Measurements from ENCODE around the gene WDR76.
A peak's percentile ranks its signal among the peaks of the same experiment; 100 is the strongest.

Gene WDR76

DNA sequence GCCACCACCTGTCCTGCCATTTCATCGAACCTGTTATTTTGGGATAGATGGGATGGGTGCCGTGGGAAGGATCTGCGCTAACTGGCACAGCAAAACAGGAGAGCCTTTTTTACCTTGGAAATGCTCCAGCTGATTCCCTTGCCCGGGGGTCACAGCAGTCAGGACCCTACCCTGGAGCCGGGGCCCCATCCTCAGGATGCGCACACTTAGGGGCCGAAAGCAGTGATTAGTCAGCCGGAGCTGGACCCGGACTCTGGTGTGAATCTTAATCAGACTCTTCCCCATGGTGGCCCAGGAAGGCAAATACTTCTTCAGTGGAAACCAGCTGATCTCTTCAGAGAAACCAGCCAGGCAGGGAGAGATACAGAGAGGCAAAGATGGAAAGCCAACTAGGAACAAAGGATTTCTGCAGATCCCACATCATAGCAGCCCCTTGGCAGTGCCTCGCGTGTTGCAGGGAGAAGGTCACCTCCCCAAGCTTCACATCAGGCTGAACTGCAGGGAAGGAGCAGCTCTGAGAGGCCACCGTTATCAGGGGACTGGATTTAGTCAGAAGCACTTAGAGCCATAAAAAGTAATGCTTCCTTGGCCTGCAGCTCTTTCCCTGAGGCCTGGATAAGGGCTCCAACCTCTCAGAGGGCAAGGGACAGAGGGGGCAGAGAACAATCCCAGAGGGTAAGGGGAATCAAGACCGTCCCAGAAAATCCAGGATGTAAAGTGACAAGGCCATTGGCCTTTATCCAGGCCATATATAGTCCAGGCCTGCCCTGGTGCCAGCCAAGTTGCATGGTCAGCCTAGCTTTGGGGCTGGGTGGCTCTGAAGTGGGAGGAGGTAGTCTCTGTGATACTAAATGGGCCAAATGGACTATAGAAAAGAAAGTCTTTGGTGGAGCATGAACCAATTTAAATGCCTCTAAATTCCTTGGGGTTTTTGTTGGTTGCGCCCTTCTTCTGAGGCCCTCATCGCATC is 52.9 kb downstream of the WDR76 start:
- no peak for DNase-seq

DNA sequence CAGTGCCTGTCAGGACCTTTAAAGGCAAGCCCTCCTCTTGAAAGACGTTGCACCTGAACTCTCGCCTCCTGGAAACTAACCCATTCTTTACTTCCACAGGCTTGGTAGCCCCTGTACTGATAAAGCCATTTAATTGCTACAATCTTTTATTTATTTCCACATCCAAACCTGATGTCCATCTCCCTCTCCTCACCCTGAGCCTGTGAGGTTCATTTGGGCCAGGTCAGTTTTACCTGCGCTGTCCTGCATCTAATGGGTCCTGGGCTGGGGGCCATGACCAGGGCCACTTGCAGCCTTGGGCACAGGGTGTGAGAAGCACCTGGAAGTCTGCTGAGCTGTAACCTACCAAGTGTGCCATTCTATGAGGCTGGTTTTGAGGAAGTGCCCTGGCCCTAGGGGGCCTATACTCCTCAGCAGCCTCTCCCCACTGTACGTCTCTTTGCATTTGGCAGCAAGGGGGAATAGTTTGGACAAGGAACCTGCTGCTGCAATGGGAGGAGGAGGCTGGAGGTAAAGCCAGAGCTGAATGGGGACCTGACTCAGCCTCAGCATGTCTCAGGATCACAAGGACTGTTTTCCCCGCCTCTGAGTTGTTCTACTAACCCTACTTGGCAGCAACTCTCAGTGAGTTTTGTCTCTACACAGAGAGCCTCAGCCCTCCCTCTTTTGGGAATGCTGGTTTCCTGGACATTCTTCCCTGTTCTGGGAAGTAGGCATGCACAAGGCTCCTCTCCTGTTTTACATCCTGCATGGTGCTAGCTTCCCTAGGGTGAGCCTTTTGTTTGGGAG is 53.8 kb downstream of the WDR76 start:
- DNase-seq: no peak

DNA sequence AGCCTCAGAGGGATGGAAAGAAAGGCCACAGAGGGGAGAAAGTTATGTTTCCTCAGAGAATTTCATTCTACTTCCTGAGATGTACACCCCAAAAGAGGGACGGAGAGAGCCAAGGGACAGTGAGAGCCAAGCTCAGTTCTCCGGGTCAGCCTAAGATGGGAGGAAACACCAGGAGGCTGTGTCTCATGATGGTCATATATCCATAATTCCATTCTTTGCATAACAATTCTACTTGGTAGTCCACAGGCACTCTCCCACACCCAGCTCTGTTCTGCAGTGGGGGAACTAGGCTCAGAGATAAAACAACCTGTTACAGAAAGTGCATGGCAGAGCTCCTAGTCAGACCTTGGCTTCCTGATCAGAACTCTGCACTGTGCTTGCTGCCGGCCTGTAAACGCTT is 54.4 kb downstream of the WDR76 start:
- no peak for DNase-seq

DNA sequence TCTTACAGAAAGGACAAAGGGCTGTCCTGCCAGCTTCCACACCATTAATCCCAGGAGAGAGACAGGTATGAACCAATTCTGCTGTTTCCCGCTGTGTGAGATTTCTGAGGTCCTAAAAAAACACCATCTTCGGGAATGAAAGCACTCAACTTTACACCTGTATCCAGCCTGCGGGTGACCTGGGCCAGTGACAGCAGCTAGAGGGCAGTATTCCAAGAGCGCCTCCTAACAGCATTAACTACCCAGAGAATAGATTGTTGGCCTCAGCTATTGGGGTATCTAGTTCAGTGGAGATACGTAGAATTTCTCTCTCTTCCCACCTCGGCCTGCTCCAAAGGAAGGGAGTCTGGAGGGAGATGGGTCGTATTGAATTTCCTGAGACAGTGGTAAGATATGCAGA is 55.1 kb downstream of the WDR76 start:
- DNase-seq: no peak

DNA sequence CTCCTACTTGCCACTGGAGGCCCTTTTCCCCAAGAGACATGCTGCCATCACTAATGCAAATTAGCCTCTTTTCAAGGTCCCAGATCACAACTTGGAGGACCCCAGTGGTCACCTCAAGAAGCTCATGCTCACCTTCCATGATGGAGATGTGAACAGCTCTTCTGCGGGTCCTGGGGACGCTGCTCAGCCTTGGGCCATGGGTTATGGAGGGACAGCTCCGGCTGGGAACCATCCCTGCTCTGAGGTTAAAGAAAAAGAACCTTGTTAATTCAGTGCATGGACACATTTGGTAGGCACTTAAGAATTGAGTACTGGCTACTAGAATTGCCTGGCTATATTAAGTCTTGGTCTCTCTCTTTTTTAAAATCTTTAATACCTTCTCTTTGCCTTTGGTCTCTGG is 56.8 kb downstream of the WDR76 start:
- DNase-seq: no peak

DNA sequence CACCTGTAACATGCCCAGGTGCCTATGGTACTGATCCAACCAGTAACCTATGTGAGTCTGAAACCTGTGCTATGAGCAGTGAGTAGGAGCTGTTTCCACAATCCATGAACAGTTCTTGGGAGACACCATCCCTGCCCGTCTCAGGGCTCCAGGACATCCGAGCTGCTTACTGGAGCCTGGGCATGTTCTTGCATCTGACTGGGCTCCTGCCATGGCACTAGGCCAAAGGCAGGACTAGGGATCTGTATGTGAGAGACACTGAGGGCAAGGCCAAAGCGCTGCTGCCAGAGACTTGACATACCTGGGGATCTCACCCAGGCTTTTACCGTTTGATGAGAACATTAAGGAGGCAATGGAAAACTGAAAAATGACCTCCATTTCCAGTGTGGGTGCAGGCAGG is 59.8 kb downstream of the WDR76 start:
- no peak for DNase-seq

DNA sequence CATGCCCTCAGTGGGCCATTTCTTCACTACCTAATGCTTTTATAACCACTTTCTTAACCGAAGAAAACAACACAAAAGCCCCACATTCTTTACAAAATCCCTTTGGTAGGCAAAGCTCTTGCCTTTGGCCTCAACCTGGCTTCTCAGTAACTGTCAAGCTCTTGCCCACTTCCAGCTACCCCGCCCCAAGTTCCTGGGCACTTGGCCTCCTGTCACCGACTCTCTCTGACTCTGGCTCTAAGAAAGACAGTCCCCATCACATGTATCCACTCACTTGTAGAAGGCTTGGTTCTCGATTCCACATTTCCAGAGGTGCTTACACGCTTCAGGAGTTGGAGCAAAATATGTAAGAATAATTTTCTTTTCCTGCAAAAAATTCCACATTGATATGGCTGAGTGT is 61.1 kb downstream of the WDR76 start:
- DNase-seq: no peak

DNA sequence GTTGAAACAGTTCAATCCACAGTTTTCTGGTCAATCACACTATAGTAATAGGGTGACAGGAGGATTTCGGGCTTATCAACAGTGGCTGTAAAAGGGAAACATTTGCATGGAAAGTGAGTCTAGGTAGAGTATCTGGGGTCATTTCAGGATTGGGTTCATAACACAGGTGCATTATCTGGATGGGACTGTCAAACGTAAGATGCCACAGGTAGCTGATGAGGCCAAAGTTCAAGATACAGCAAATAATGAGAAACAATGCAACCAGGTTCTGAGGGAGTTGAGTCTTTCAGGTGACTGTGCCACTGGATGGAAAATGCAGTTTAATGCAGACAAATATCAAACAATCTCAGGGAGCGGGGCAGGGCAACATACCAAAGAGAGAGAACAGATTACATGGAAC is 62.2 kb downstream of the WDR76 start:
- no peak for DNase-seq

DNA sequence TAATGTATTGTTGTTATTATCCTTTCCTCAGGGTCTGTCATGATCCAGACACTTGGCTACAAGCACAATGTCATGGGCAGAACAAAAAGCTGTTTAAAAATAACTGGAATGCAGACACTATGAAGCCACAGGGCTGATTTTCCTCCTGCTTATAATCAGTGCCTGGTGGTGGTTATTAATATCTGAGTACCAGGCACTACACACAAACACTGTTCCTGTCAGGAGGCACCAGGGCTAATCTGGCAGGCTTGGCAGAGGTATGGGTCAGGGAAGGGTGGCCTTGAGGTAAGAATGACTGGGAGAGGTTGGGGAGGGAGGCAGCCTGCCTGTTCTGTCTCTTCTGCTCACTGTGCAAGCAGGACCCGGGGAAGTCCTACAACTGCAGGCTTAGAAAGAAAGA is 67.2 kb downstream of the WDR76 start:
- DNase-seq: no peak

DNA sequence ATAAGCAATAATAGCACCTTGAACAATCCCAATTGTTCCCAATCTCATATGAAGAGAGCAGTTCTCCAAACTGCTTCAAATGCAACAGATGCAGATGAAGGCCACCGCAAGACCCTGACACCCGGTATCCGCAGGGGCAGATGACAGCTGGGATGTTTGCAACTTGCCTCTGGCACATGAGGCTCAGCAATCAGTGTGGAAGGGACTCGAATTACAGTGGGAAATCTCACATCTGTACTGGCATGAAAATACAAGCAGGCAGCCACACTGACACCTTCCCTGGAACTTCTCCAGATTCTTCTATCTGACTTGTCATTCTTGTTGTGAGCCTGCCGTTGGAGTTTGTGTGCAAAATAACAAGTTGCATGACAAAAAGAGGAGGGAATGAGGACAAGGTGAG is 68.8 kb downstream of the WDR76 start:
- DNase-seq: no peak

DNA sequence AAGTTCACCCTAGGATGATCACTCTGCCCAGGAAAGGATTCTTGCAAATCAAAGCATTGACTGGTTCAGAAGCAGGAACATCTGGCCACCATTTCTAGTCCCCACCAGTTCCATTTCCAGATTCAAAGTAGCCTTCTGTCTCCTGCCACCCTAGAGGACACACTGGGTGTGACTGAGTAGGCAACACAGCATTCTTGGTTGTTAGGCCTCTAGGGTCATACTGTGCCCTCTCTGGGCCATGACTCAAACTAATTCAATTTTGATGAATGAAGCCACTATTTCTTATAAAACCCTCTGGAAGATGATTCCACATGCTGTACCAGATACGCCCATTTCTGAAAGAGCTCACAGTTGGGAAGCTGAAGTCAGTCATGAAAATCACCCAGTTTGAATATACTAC is 69.7 kb downstream of the WDR76 start:
- DNase-seq: no peak

DNA sequence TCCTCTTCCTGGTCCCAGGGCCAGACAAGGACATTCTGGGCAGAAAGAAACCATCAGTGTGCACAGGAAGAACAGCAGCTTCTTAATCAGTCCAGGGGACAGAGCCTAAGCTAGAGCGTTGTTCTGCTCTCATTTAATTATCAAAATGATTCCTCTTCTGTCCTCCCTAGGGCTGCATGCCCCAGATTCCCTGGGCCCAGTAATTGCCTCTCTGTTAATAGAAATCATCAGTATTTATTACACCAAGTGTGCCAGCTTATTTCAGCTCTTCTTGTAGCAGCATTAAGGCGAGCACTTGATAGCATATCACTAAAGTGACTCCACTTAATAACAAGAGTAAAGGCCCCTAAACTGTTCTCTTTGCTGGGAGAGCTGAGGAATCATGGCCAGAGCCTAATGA is 72.1 kb downstream of the WDR76 start:
- DNase-seq: no peak

DNA sequence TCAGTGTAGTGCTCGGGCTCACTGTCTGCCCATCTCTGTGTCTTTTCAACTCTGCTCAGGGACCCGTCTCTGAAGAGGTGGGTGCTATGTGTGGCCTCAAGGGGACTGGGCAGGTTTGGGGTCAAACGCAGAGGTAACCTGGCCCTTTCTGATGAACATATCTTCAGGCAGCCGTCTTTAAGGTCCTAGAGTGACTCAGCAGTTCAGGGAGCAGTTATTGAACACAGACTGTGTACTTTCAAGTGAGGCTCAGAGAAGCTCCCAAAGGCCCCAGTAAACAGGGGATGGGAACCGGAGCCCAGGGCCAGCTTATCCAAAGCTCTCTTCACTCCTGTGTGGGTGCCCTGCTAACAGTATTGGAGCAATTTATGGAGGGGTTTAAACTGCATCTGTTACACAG is 73.1 kb downstream of the WDR76 start:
- DNase-seq: no peak

DNA sequence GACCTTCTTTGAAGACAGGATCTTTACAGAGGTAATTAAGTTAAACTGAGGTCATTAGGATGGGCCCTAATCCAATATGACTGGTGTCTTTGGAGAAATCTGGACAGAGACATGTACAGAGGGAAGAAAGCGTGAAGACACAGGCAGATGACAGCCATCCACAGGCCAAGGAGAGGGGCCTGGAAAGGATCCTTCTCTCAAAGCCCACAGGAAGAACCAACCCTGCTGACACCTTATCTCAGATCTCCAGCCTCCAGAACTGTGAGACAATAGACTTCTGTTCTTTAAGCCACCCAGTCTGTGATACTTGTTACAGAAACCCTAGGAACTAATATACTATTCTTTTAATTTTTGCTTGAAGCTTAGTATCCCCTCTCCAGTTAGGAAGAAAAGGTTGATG is 74.2 kb downstream of the WDR76 start:
- DNase-seq: no peak

DNA sequence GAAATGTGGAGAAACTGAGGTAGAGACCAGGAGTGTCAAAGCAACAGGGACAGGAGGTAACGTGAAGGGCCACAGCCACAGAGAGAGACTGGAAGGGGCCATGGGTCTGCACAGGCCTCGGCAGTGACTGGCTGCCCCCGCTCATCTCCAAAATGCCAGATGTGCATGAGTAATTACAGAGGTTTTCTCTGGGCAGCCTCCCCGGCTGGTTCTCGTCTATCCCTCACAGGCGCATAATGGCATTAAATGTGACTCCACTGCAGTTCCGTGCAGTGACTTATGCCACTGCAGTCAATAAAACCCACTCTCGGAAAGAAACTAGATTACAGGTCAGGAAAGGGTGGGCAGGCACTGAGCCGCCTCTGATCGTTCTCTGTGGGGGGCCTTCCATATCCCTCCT is 74.7 kb downstream of the WDR76 start:
- DNase-seq: no peak

DNA sequence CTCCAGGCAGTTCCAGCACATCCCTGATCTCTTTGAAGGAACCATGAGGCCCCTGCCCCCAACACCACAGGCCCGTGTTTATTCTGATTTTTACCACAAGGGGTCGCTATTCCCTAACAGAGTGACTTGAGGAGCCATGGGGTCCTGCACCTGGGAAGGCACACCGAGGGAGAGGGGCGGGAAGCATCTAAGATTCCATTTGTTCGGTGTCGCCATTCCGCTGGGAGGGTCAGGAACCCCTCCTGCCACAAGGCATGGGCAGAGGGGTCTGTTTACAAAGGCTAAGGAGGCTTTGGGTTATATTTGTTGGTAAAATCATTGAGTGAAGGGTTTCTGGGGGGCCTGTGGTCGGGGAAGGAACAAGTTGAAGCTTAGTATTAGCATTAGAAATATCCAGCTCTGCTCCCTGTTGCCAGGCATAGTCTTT is 77.1 kb downstream of the WDR76 start:
- peak; percentile 28 for DNase-seq

DNA sequence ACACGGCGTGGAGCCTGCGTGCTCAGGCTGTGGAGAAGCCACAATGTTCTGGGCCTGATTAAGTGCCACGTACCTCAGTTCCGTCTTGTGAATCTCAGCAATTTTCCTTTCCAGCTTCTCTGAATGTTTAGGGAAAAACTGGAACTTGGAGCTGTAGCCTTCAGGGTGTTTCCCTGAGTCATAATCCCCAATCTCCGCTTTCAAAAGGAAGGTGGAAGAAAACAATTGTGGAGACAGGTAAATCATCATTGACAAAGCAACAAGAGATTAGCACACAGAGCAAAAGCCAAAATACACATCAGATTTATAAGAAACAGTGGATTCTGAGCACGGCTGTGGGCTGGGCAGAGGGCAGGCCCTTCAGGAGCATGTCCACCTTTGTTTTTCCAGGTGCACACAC is 79.0 kb downstream of the WDR76 start:
- no peak for DNase-seq

DNA sequence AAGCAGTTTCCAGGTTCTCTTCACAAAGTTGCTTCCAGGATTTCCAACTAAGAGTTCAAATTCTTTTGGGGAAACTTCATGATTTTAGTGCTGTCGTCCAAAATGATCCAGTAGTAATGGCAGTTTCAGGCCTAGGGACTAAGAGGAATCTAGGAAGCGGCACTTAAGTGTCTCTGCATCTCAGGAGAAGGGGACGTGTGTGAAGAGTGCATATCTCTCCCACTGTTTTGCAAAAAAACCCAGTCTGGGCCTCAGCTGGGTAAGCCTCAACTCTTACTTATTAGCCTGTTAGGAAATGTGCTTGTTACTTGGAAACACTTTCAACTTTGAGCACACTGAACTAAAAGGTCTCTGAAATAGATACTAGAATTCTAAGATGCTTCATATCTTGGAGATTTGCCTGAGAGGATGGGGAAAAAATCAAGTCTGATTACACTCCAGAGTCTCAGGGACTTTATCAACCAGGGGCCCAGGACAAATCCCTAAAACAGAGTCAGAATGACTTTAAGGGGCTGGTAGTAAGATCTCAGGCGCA is 81.8 kb downstream of the WDR76 start:
- DNase-seq: no peak

DNA sequence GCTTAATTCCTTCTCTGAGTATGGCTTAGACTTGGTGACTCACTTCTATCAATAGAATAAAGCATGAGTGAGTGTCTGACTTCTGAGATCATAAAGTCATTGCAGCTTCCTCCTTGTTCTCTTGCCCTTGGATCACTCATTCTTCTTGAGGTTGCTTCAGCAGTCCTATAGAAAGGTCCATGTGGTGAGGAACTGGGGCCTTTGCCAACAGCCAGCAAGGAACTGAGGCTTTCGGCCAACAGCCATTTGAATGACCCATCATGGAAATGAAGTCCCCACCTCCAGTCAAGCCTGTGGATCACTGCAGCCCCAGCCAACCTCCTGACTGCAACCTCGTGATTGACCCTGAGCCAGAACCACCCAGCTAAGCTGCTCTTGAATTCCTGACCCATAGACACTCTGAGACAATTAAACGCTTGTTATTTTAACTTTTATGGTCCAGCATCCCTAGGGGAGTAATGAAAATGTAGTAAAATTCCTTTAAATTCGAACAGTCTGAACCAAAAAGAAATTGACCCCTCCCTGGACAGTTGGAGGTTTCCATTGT is 84.5 kb downstream of the WDR76 start:
- no peak for DNase-seq

DNA sequence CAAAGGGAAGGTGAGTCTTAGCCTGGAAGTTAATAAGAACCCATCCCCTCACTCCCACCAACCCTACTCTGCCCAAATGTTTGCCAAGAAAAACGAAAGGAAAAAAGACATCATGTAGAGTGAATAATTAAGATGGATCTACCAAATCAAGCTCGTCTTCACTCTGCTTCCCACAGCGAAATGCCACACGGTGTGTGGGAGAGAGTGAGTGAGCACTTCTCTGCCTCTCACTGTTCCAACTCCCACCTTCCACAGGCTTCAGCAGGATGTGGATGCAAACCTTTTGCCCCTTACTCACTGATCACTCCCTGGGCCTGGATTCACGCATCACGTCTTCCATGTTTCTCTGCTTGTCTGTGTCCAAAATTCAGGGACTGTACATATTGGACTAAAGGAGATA is 85.4 kb downstream of the WDR76 start:
- no peak for DNase-seq

DNA sequence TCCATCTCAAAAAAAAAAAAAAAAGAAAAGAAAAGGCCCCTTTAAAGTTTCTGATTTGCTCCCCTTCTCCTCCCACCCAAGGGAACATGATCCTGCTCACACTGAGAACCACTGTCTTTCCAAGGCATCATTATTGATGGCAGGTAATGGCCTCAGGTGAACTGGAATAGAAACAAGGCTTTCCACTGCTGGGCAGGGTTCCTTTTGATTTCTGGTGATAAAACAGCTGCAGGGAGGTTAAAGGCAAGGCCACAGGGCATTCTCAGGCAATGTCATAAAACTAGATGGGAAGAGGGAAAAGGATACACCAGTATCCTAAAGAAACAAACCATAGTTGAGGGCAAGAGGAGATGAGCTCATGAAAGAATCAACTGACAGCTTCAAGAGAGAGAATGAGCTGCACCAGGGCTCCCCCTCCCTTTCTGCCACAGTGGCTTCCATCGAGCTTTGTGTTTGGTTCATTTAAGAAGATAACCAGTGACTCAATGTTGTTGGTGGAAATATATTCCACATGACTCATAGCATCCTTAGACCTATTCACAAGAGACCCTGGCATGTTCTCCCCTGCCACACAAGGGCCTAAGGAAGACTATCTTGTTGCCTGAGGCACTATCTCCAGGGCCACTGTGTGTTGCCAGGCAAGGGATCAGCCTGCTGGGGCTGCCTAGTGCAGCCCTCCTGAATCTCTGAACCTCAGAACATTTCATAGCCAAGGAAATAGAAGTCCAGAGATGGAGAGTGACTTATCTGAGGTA is 86.4 kb downstream of the WDR76 start:
- DNase-seq: no peak

DNA sequence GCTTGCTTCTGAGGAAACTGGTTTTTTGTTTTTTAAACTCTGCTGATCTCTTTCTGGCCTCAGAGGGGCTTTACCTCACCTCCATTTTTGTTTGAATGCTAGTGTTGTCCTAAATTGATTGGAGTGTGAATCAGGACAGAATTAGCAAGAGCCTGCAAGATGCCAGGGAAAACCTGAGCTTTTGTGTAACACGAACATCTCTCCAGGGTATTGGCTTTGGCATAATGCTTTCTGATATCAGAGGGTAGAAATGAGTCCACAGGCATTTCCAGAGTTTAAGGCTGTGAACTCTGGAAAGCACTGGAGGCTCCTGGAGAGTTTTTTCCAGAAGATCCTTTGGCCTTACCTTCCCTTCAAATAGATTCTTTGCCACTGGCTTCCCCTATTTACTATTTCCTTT is 87.1 kb downstream of the WDR76 start:
- DNase-seq: no peak

Measured in GDM1 (cell line).